ENCODE results near the gene TP53I11.

Gene TP53I11

GRCh38 chr11:44982496-44983062 lies 31.9 kb upstream of the TP53I11 start:
- Histone ChIP-seq H2AK5ac (ENCODE audit: low read length) (no peak overlapping the region), H3K9ac (ENCODE audit: low read length) (no peak overlapping the region), H3K18ac (ENCODE audit: low read length) (no peak overlapping the region), H3K79me2 (ENCODE audit: control insufficient read depth, insufficient read depth, low read length) (no peaks in the 10 kb centered on the region), H4K8ac (ENCODE audit: low read depth, low read length) (no peak overlapping the region), H3K56ac (ENCODE audit: low read length) (no peak overlapping the region), H3K23ac (ENCODE audit: low read length) (no peak overlapping the region), H4K5ac (ENCODE audit: low read length) (no peak overlapping the region), H2BK5ac (ENCODE audit: low read length) (no peak overlapping the region), H2BK120ac (ENCODE audit: low read depth, low read length) (no peak overlapping the region), H3K27ac (ENCODE audit: low read depth, low read length) (no peak overlapping the region), H3K4ac (ENCODE audit: low read depth, low read length) (no peak overlapping the region), H3K79me1 (ENCODE audit: low read length) (no peaks in the 10 kb centered on the region), H3K27me3 (ENCODE audit: insufficient read depth, low read length, poor library complexity) (no peaks in the 10 kb centered on the region), H3K36me3 (ENCODE audit: control insufficient read depth, insufficient read depth, low read length) (no peaks in the 10 kb centered on the region), H3K4me1 (ENCODE audit: control insufficient read depth, low read depth, low read length) (peaks cover 25% of the 10 kb centered on the region), H3K4me2 (ENCODE audit: low read length) (no peak overlapping the region), H2BK15ac (replicated peaks; ENCODE audit: low read depth) (no peak overlapping the region), H3K4me3 (ENCODE audit: low read length) (no peak overlapping the region)
- no peak for DNase-seq
- no CpG with 5 or more reads among the region's 8 CpGs for WGBS (ENCODE audit: extremely low coverage, insufficient coverage, low lambda C conversion rate)

- no peaks in the 10 kb centered on the region for H3K27me3 ChIP-seq (ENCODE audit: insufficient read depth, low read length, poor library complexity)
- WGBS (ENCODE audit: extremely low coverage, insufficient coverage, low lambda C conversion rate): no CpG with 5 or more reads among the region's 15 CpGs
- H3K56ac ChIP-seq (ENCODE audit: low read length): peak overlapping the region; percentile 81
- H3K4me1 ChIP-seq (ENCODE audit: control insufficient read depth, low read depth, low read length): peaks cover 33% of the 10 kb centered on the region
- no peak overlapping the region for H3K4ac ChIP-seq (ENCODE audit: low read depth, low read length)
- H4K8ac ChIP-seq (ENCODE audit: low read depth, low read length): no peak overlapping the region
- no peak overlapping the region for H3K4me3 ChIP-seq (ENCODE audit: low read length)
- H2BK120ac ChIP-seq (ENCODE audit: low read depth, low read length): no peak overlapping the region
- H3K18ac ChIP-seq (ENCODE audit: low read length): no peak overlapping the region
- no peaks in the 10 kb centered on the region for H3K79me2 ChIP-seq (ENCODE audit: control insufficient read depth, insufficient read depth, low read length)
- H2BK5ac ChIP-seq (ENCODE audit: low read length): no peak overlapping the region
- DNase-seq: no peak
- H3K79me1 ChIP-seq (ENCODE audit: low read length): no peaks in the 10 kb centered on the region
- H3K27ac ChIP-seq (ENCODE audit: low read depth, low read length): no peak overlapping the region
- no peak overlapping the region for H3K4me2 ChIP-seq (ENCODE audit: low read length)
- peak overlapping the region; percentile 85 for H3K23ac ChIP-seq (ENCODE audit: low read length)
- no peak overlapping the region for H4K5ac ChIP-seq (ENCODE audit: low read length)
- no peak overlapping the region for H3K9ac ChIP-seq (ENCODE audit: low read length)
- H3K36me3 ChIP-seq (ENCODE audit: control insufficient read depth, insufficient read depth, low read length): no peaks in the 10 kb centered on the region
- no peak overlapping the region for H2AK5ac ChIP-seq (ENCODE audit: low read length)
- H2BK15ac ChIP-seq (replicated peaks; ENCODE audit: low read depth): no peak overlapping the region
Observed at GRCh38 chr11:44980533-44981427, 30.1 kb upstream of the TP53I11 start.

- Histone ChIP-seq H3K9ac (ENCODE audit: low read length) (no peak overlapping the region), H3K79me2 (ENCODE audit: control insufficient read depth, insufficient read depth, low read length) (no peaks in the 10 kb centered on the region), H3K56ac (ENCODE audit: low read length) (peak overlapping the region; percentile 81), H2BK5ac (ENCODE audit: low read length) (peak overlapping the region; percentile 4), H3K27me3 (ENCODE audit: insufficient read depth, low read length, poor library complexity) (no peaks in the 10 kb centered on the region), H3K27ac (ENCODE audit: low read depth, low read length) (no peak overlapping the region), H2BK15ac (replicated peaks; ENCODE audit: low read depth) (no peak overlapping the region), H3K18ac (ENCODE audit: low read length) (no peak overlapping the region), H3K4me3 (ENCODE audit: low read length) (no peak overlapping the region), H3K23ac (ENCODE audit: low read length) (peak overlapping the region; percentile 85), H3K36me3 (ENCODE audit: control insufficient read depth, insufficient read depth, low read length) (no peaks in the 10 kb centered on the region), H2BK120ac (ENCODE audit: low read depth, low read length) (no peak overlapping the region), H3K4me1 (ENCODE audit: control insufficient read depth, low read depth, low read length) (peaks cover 33% of the 10 kb centered on the region), H3K79me1 (ENCODE audit: low read length) (no peaks in the 10 kb centered on the region), H3K4ac (ENCODE audit: low read depth, low read length) (no peak overlapping the region), H3K4me2 (ENCODE audit: low read length) (no peak overlapping the region), H4K5ac (ENCODE audit: low read length) (no peak overlapping the region), H4K8ac (ENCODE audit: low read depth, low read length) (no peak overlapping the region), H2AK5ac (ENCODE audit: low read length) (no peak overlapping the region)
- no CpG with 5 or more reads among the region's 24 CpGs for WGBS (ENCODE audit: extremely low coverage, insufficient coverage, low lambda C conversion rate)
- peak; percentile 86 for DNase-seq
Observed at GRCh38 chr11:44979543-44980399, 29.1 kb upstream of the TP53I11 start.

- H2BK120ac ChIP-seq (ENCODE audit: low read depth, low read length): no peak overlapping the region
- H4K8ac ChIP-seq (ENCODE audit: low read depth, low read length): no peak overlapping the region
- peak overlapping the region; percentile 94 for H3K56ac ChIP-seq (ENCODE audit: low read length)
- H3K79me2 ChIP-seq (ENCODE audit: control insufficient read depth, insufficient read depth, low read length): no peaks in the 10 kb centered on the region
- H3K27me3 ChIP-seq (ENCODE audit: insufficient read depth, low read length, poor library complexity): no peaks in the 10 kb centered on the region
- H3K4ac ChIP-seq (ENCODE audit: low read depth, low read length): no peak overlapping the region
- no peaks in the 10 kb centered on the region for H3K36me3 ChIP-seq (ENCODE audit: control insufficient read depth, insufficient read depth, low read length)
- H2BK5ac ChIP-seq (ENCODE audit: low read length): peak overlapping the region; percentile 98
- no peak overlapping the region for H3K4me3 ChIP-seq (ENCODE audit: low read length)
- no peak overlapping the region for H2BK15ac ChIP-seq (replicated peaks; ENCODE audit: low read depth)
- H3K4me1 ChIP-seq (ENCODE audit: control insufficient read depth, low read depth, low read length): peaks cover 35% of the 10 kb centered on the region
- no peaks in the 10 kb centered on the region for H3K79me1 ChIP-seq (ENCODE audit: low read length)
- H2AK5ac ChIP-seq (ENCODE audit: low read length): peak overlapping the region; percentile 100
- peak overlapping the region; percentile 9 for H3K9ac ChIP-seq (ENCODE audit: low read length)
- no peak for DNase-seq
- no peak overlapping the region for H3K18ac ChIP-seq (ENCODE audit: low read length)
- no peak overlapping the region for H3K27ac ChIP-seq (ENCODE audit: low read depth, low read length)
- no peak overlapping the region for H3K4me2 ChIP-seq (ENCODE audit: low read length)
- H3K23ac ChIP-seq (ENCODE audit: low read length): no peak overlapping the region
- no CpG with 5 or more reads among the region's 1 CpG for WGBS (ENCODE audit: extremely low coverage, insufficient coverage, low lambda C conversion rate)
- peak overlapping the region; percentile 90 for H4K5ac ChIP-seq (ENCODE audit: low read length)
Observed at GRCh38 chr11:44978961-44979331, 28.3 kb upstream of the TP53I11 start.

GRCh38 chr11:44978274-44978960 lies 27.7 kb upstream of the TP53I11 start:
- WGBS (ENCODE audit: extremely low coverage, insufficient coverage, low lambda C conversion rate): 100% methylated on average over 2 of the region's 3 CpGs
- no peak overlapping the region for H2BK15ac ChIP-seq (replicated peaks; ENCODE audit: low read depth)
- no peak overlapping the region for H3K27ac ChIP-seq (ENCODE audit: low read depth, low read length)
- peak overlapping the region; percentile 100 for H2AK5ac ChIP-seq (ENCODE audit: low read length)
- no peak overlapping the region for H3K4ac ChIP-seq (ENCODE audit: low read depth, low read length)
- H3K36me3 ChIP-seq (ENCODE audit: control insufficient read depth, insufficient read depth, low read length): no peaks in the 10 kb centered on the region
- no peaks in the 10 kb centered on the region for H3K27me3 ChIP-seq (ENCODE audit: insufficient read depth, low read length, poor library complexity)
- H3K23ac ChIP-seq (ENCODE audit: low read length): peak overlapping the region; percentile 96
- H2BK5ac ChIP-seq (ENCODE audit: low read length): peak overlapping the region; percentile 98
- no peaks in the 10 kb centered on the region for H3K79me2 ChIP-seq (ENCODE audit: control insufficient read depth, insufficient read depth, low read length)
- H4K5ac ChIP-seq (ENCODE audit: low read length): peak overlapping the region; percentile 90
- H3K9ac ChIP-seq (ENCODE audit: low read length): peak overlapping the region; percentile 14
- no peak overlapping the region for H2BK120ac ChIP-seq (ENCODE audit: low read depth, low read length)
- DNase-seq: peak; percentile 41
- H4K8ac ChIP-seq (ENCODE audit: low read depth, low read length): no peak overlapping the region
- no peak overlapping the region for H3K4me3 ChIP-seq (ENCODE audit: low read length)
- peaks cover 35% of the 10 kb centered on the region for H3K4me1 ChIP-seq (ENCODE audit: control insufficient read depth, low read depth, low read length)
- H3K56ac ChIP-seq (ENCODE audit: low read length): peak overlapping the region; percentile 94
- H3K4me2 ChIP-seq (ENCODE audit: low read length): no peak overlapping the region
- no peaks in the 10 kb centered on the region for H3K79me1 ChIP-seq (ENCODE audit: low read length)
- no peak overlapping the region for H3K18ac ChIP-seq (ENCODE audit: low read length)
